ENCODE results near the gene MPP3. TPM values are rescaled to one million over a fixed set of nuclear protein-coding genes. Genes with fewer than 3 reads are reported as not detected.

MPP3 gene
- total RNA-seq, 6 donors from 2014 or later = 16.2 to 142 (median 38.5) TPM

DNA sequence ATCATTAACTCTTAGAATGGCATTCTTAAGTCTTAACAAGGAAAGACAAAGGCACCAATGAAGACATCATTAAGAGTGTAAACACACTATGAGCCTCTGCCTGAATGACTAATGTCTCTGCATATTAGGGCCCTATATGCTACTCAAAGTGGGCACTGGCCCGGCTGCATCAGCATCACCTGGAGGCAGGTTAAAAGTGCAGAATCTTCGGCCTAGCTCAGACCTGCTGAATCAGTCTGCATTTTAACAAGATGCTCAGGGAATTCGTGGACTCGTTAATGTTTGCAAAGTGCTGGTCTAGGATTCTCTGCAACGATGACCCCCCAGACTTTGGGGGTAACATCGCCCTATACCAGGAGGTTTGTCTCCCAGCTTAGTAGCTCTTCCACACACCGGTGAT is 6.7 kb downstream of the MPP3 start:
- 96 to 97% methylated on average over 7 of the region's 7 CpGs for WGBS, 2 donors
- Histone ChIP-seq H3K4me1 (peaks cover 24 to 45% (median 34%) of the 10 kb centered on the region in 4 donors), H3K27me3 (no peaks in the 10 kb centered on the region), H3K36me3 (peaks cover 4 to 59% (median 22%) of the 10 kb centered on the region in 4 donors), H3K27ac (no peak overlapping the region), H3K4me3 (no peak overlapping the region), H3K9me3 (no peaks in the 10 kb centered on the region)
- no peak for ATAC-seq (ENCODE audit: low FRiP score in 2 of 2)
- no peak for DNase-seq
- TF ChIP-seq, protein P1, sequence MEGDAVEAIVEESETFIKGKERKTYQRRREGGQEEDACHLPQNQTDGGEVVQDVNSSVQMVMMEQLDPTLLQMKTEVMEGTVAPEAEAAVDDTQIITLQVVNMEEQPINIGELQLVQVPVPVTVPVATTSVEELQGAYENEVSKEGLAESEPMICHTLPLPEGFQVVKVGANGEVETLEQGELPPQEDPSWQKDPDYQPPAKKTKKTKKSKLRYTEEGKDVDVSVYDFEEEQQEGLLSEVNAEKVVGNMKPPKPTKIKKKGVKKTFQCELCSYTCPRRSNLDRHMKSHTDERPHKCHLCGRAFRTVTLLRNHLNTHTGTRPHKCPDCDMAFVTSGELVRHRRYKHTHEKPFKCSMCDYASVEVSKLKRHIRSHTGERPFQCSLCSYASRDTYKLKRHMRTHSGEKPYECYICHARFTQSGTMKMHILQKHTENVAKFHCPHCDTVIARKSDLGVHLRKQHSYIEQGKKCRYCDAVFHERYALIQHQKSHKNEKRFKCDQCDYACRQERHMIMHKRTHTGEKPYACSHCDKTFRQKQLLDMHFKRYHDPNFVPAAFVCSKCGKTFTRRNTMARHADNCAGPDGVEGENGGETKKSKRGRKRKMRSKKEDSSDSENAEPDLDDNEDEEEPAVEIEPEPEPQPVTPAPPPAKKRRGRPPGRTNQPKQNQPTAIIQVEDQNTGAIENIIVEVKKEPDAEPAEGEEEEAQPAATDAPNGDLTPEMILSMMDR (IDR thresholded peaks at IDR 0.05) = no peak
- TF ChIP-seq POLR2A (IDR thresholded peaks at IDR 0.05) (no peak), EP300 (IDR thresholded peaks at IDR 0.05) (no peak), POLR2AphosphoS5 (IDR thresholded peaks at IDR 0.05) (no peak)

DNA sequence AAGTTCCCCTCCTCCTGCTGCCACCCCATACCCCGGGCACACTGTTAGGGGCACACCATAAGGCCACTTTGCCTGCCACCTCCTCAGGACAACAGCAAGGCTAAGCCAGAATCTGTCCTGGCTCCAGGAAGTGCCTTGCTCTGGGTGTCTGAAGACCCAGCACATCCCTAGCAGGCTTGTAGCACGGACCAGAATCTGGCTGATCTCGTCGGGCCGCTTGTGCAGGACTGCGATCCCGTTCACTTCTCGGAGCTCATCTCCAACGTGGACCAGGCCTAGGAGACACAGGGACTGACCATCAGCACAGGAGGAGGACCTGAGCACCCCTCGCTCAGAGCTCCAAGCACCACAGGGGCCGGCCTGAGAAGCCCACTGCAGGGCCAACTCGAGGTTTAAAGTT is 7.4 kb downstream of the MPP3 start:
- Histone ChIP-seq H3K27me3 (no peaks in the 10 kb centered on the region), H3K27ac (peak overlapping the region in 2 of 4 donors; percentile 26 to 84), H3K4me3 (no peak overlapping the region), H3K4me1 (peaks cover 20 to 38% (median 29%) of the 10 kb centered on the region in 4 donors), H3K36me3 (peaks cover 4 to 59% (median 24%) of the 10 kb centered on the region in 4 donors), H3K9me3 (no peaks in the 10 kb centered on the region)
- 80 to 90% methylated on average over 1 to 12 of the region's 12 CpGs for WGBS, 2 donors
- TF ChIP-seq, protein P1 (IDR thresholded peaks at IDR 0.05) = no peak
- TF ChIP-seq POLR2A (IDR thresholded peaks at IDR 0.05) (no peak), POLR2AphosphoS5 (IDR thresholded peaks at IDR 0.05) (no peak), EP300 (IDR thresholded peaks at IDR 0.05) (no peak)
- ATAC-seq (ENCODE audit: low FRiP score in 2 of 2) (no peak), DNase-seq (no peak)

DNA sequence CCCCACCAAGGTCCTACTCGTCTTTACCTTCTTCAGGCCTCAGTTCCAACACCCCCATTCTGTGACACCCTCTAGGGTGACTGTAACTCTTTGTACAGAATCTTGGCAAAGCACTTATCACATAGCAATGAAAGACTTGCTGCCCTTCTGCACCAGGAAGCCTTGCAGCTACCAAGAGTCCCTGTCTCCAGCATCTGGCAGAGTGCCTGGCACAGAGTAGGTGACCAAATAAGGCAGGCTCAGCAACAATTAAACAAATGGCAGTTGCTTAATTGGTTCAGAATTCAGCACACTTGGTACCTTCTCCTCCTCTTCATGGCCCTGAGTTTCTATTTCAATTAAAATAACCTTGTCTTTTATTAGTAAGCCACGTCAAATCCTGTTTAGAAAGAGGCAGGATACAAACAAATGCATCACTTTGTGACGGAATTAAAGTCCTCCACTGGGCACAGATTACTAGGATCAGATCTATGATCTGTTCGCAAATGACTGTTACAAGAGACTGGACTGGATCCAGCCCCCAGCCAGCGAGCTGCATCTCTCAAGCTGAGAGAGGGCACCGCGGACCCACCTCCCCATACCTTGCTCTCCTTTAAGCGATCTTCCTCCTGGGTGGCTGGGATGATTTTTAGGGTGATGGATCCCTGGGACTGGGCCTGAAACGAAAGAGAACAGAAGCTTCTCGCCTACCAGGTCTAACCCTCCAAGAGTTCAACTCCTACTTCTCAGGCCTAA is 9.4 kb downstream of the MPP3 start:
- DNase-seq = peak in 1 of 2 donors; percentile 92
- ATAC-seq (ENCODE audit: low FRiP score in 2 of 2) = peak in 1 of 2 donors; percentile 42

DNA sequence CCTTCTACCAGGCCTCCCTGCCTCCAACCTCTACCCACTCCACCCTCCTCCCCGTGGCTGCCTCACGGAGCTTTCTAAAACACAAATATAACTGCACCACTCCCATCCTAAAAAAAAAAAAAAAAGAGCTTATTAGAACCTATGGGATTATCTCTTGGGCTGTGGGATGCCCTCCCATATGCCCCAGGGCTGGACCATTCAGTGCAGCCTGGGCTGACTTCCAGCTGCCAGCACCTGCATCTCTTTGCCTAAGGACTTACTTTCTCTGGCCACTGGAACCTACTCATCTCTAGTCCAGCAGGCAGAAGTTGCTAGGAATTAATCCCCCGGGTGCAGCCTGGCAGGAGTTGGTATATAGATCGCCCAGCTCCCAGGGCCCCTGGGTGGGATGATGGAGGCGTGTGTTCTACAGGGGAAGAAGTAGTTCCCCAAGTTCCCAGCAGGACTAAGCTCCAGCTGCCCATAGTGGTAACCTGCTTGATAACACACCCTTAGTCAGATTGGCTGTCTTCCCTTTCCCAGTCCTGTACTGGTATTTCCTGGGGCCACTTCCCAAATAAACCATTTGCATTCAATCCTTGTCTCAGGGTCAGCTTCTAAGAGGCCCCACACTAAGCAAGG is 10.3 kb downstream of the MPP3 start:
- Histone ChIP-seq H3K36me3 (peaks cover 4 to 61% (median 25%) of the 10 kb centered on the region in 4 donors), H3K27ac (peak overlapping the region; percentile 70 to 84 (median 79)), H3K4me3 (no peak overlapping the region), H3K4me1 (peaks cover 20 to 23% (median 21%) of the 10 kb centered on the region in 4 donors), H3K9me3 (no peaks in the 10 kb centered on the region), H3K27me3 (no peaks in the 10 kb centered on the region)
- WGBS, 2 donors = 78 to 95% methylated on average over 3 to 5 of the region's 5 CpGs
- TF ChIP-seq EP300 (IDR thresholded peaks at IDR 0.05) (no peak), POLR2AphosphoS5 (IDR thresholded peaks at IDR 0.05) (no peak), POLR2A (IDR thresholded peaks at IDR 0.05) (no peak)
- TF ChIP-seq, protein P1 (IDR thresholded peaks at IDR 0.05) = no peak
- ATAC-seq (ENCODE audit: low FRiP score in 2 of 2) = no peak
- no peak for DNase-seq

More for the DNA sequence above, 9.4 kb downstream of the MPP3 start:
- Histone ChIP-seq H3K27me3 (no peaks in the 10 kb centered on the region), H3K4me1 (peaks cover 20 to 30% (median 25%) of the 10 kb centered on the region in 4 donors), H3K36me3 (peaks cover 4 to 58% (median 21%) of the 10 kb centered on the region in 4 donors), H3K4me3 (no peak overlapping the region), H3K9me3 (no peaks in the 10 kb centered on the region), H3K27ac (peak overlapping the region; percentile 70 to 84 (median 79))
- TF ChIP-seq POLR2AphosphoS5 (IDR thresholded peaks at IDR 0.05) (peak; percentile 36 to 65), POLR2A (IDR thresholded peaks at IDR 0.05) (no peak), EP300 (IDR thresholded peaks at IDR 0.05) (peak in 1 of 4 donors; percentile 38)
- TF ChIP-seq, protein P1 (IDR thresholded peaks at IDR 0.05) = no peak
- WGBS, 2 donors = 69 to 74% methylated on average over 10 of the region's 10 CpGs

Data from upper lobe of left lung (tissue), 6 donors.